PC-9 (cell line): ENCODE data around the gene TMEM167A. TPM values are rescaled to one million over a fixed set of nuclear protein-coding genes. Genes with fewer than 3 reads are reported as not detected.

ENCODE experiments used
- BruUV-seq: library from RNA; stranded (reverse); fragments of 400-500 nt; replicated peaks from 2 replicates; lab custom pipeline; 2021; lab: Mats Ljungman, UMichigan
- CTCF ChIA-PET: fragments of 300-600 bp; sonication (Branson Sonifier 250); formaldehyde crosslinking; loops from one replicate; lab custom pipeline; 2022; ENCODE audit warnings: antibody characterized with exemption; lab: Charles Lee
- POLR2A ChIA-PET: fragments of 300-600 bp; sonication (Branson Sonifier 250); formaldehyde crosslinking; loops from one replicate; lab custom pipeline; 2022; ENCODE audit warnings: antibody characterized with exemption; ENCODE audit not compliant: unreplicated experiment; lab: Charles Lee
- DNase-seq, 2 experiments: peaks; one replicate each; pipeline versions ENCODE4 v3.0.0 to v3.0.0-alpha.2; 2015 to 2022; ENCODE audit warnings: mixed read lengths in 1 of 2
- H2AFZ ChIP-seq: fragments of 200-600 bp; sonication (generic); 2 replicates; pipeline ENCODE4 v1.8.1; 2017; ENCODE audit warnings: antibody characterized with exemption
- H3F3A ChIP-seq: fragments of 200-600 bp; sonication (generic); 2 replicates; pipeline ENCODE4 v1.8.1; 2017; ENCODE audit warnings: antibody characterized with exemption, mild to moderate bottlenecking, low read depth; ENCODE audit not compliant: insufficient read depth
- H3K27ac ChIP-seq: fragments of 200-600 bp; sonication (generic); 2 replicates; pipeline ENCODE4 v1.6.1; 2016; ENCODE audit warnings: mixed run types
- H3K27me3 ChIP-seq: fragments of 200-600 bp; sonication (generic); 2 replicates; pipeline ENCODE4 v1.6.1; 2016; ENCODE audit warnings: low read depth, mixed run types; ENCODE audit not compliant: insufficient read depth
- H3K36me3 ChIP-seq: fragments of 200-600 bp; sonication (generic); 2 replicates; pipeline ENCODE4 v1.6.1; 2016; ENCODE audit warnings: low read depth, mixed run types
- H3K4me1 ChIP-seq: fragments of 200-600 bp; sonication (generic); replicated peaks from 2 replicates; pipeline ENCODE4 v1.6.1; 2016; ENCODE audit warnings: mixed run types; ENCODE audit not compliant: insufficient read depth
- H3K4me2 ChIP-seq: fragments of 200-600 bp; sonication (generic); 2 replicates; pipeline ENCODE4 v1.6.1; 2017; ENCODE audit warnings: mixed run types
- H3K4me3 ChIP-seq: fragments of 200-600 bp; sonication (generic); 2 replicates; pipeline ENCODE4 v1.6.1; 2016; ENCODE audit warnings: mixed run types
- H3K79me2 ChIP-seq: fragments of 200-600 bp; sonication (generic); 2 replicates; pipeline ENCODE4 v1.6.1; 2017; ENCODE audit warnings: low read depth, mixed run types
- H3K9me2 ChIP-seq: fragments of 200-600 bp; sonication (generic); 2 replicates; pipeline ENCODE4 v1.8.1; 2017; ENCODE audit warnings: mild to moderate bottlenecking; ENCODE audit not compliant: insufficient read depth
- H3K9me3 ChIP-seq: fragments of 200-600 bp; sonication (generic); 2 replicates; pipeline ENCODE4 v1.8.1; 2016; ENCODE audit warnings: low read depth; ENCODE audit not compliant: insufficient read depth
- H4K20me1 ChIP-seq: fragments of 200-600 bp; sonication (generic); 2 replicates; pipeline ENCODE4 v1.8.1; 2017; ENCODE audit not compliant: insufficient read depth
- CTCF ChIP-seq: fragments of 200-600 bp; sonication (generic); conservative IDR thresholded peaks from 2 replicates; pipeline ENCODE4 v1.6.1; 2017; ENCODE audit warnings: mixed run types, antibody characterized with exemption, mild to moderate bottlenecking, moderate library complexity
- EZH2 ChIP-seq: fragments of 200-600 bp; sonication (generic); IDR thresholded peaks from 2 replicates; pipeline ENCODE4 v1.8.0; 2017; ENCODE audit warnings: antibody characterized with exemption, low read depth
- intact Hi-C: fragments of 100-400 bp; cut with micrococcal nuclease; formaldehyde crosslinking; loops from one replicate; pipeline ENCODE4 v1.10.0; 2022; ENCODE audit not compliant: unreplicated experiment
- total RNA-seq: library from RNA; stranded (reverse); gene quantifications from 2 replicates; pipeline ENCODE4 v1.2.3, GENCODE V29; 2021

TMEM167A gene
- total RNA-seq, 1 experiment from 2014 or later: 82.7 TPM

- Histone ChIP-seq H3K27me3 (no peaks in the 10 kb centered on the region), H3K4me1 (no peaks in the 10 kb centered on the region), H3K9me3 (no peaks in the 10 kb centered on the region), H3K9me2 (no peaks in the 10 kb centered on the region), H3F3A (no peaks in the 10 kb centered on the region), H3K27ac (no peak overlapping the region), H3K79me2 (0 out of 2 replicates have a peak, but pooled peaks cover 6% of the 10 kb centered on the region), H4K20me1 (no peaks in the 10 kb centered on the region), H3K4me2 (no peak overlapping the region), H3K4me3 (no peak overlapping the region), H3K36me3 (no peaks in the 10 kb centered on the region), H2AFZ (no peak overlapping the region)
- intact Hi-C loops: no loop called here
- DNase-seq: no peak
- POLR2A ChIA-PET: no interaction called here
- CTCF ChIA-PET: no interaction called here
- TF ChIP-seq EZH2: no peak
- no peak for TF ChIP-seq CTCF
- BruUV-seq: no TSS peak
These were observed 7.9 kb upstream of the TMEM167A start for GRCh38 chr5:83085106-83085505.

- BruUV-seq: no TSS peak
- peaks cover 13% of the 10 kb centered on the region; the same call in 1 of the 2 replicates for H3K79me2 ChIP-seq
- POLR2A ChIA-PET: no interaction called here
These were observed 7.1 kb upstream of the TMEM167A start for GRCh38 chr5:83084336-83084735.

GRCh38 chr5:83082750-83083149, 5.6 kb upstream of the TMEM167A start:
- H2AFZ ChIP-seq: no peak overlapping the region
- no peak for DNase-seq
- POLR2A ChIA-PET: no interaction called here
- H3K9me2 ChIP-seq: no peaks in the 10 kb centered on the region
- TF ChIP-seq CTCF (no peak), EZH2 (no peak)
- H3K4me1 ChIP-seq: peaks cover 7% of the 10 kb centered on the region
- H3K36me3 ChIP-seq: no peaks in the 10 kb centered on the region
- BruUV-seq: no TSS peak
- no peak overlapping the region for H3K4me3 ChIP-seq
- H3K9me3 ChIP-seq: no peaks in the 10 kb centered on the region
- intact Hi-C loops: no loop called here
- H3K27ac ChIP-seq: no peak overlapping the region
- H4K20me1 ChIP-seq: no peaks in the 10 kb centered on the region
- CTCF ChIA-PET: no interaction called here
- no peaks in the 10 kb centered on the region for H3F3A ChIP-seq
- peaks cover 20% of the 10 kb centered on the region for H3K79me2 ChIP-seq
- H3K4me2 ChIP-seq: no peak overlapping the region
- no peaks in the 10 kb centered on the region for H3K27me3 ChIP-seq

More at GRCh38 chr5:83084336-83084735, 7.1 kb upstream of the TMEM167A start:
- H3K9me2 ChIP-seq: no peaks in the 10 kb centered on the region
- no peak for DNase-seq
- H4K20me1 ChIP-seq: no peaks in the 10 kb centered on the region
- intact Hi-C loops: no loop called here
- CTCF ChIA-PET: no interaction called here
- no peak overlapping the region for H3K4me2 ChIP-seq
- no peak overlapping the region for H2AFZ ChIP-seq
- no peaks in the 10 kb centered on the region for H3K4me1 ChIP-seq
- H3K27ac ChIP-seq: no peak overlapping the region
- H3F3A ChIP-seq: no peaks in the 10 kb centered on the region
- no peaks in the 10 kb centered on the region for H3K27me3 ChIP-seq
- H3K36me3 ChIP-seq: no peaks in the 10 kb centered on the region
- no peak overlapping the region for H3K4me3 ChIP-seq
- TF ChIP-seq EZH2 (no peak), CTCF (no peak)
- no peaks in the 10 kb centered on the region for H3K9me3 ChIP-seq
